ENCODE measurements around the gene UXS1.

The UXS1 gene

GRCh38 chr2:106172649-106173048 lies 21.5 kb downstream of the UXS1 start:
- Histone ChIP-seq H3K36me3 (ENCODE audit: insufficient read depth) (no peaks in the 10 kb centered on the region), H3K27me3 (ENCODE audit: insufficient read depth, low read depth) (no peaks in the 10 kb centered on the region), H3K9ac (no peak overlapping the region), H3K27ac (no peak overlapping the region), H3K4me2 (no peak overlapping the region), H4K20me1 (ENCODE audit: insufficient read depth) (no peaks in the 10 kb centered on the region), H3K4me3 (IDR thresholded peaks at IDR 0.05; ENCODE audit: insufficient read depth, low read depth, low read length) (no peak overlapping the region), H3K4me1 (ENCODE audit: low read depth, poor library complexity, severe bottlenecking) (no peaks in the 10 kb centered on the region), H3K79me2 (ENCODE audit: insufficient read depth, low read depth) (no peaks in the 10 kb centered on the region), H2AFZ (ENCODE audit: low read depth) (no peak overlapping the region)
- TF ChIP-seq, protein P1, sequence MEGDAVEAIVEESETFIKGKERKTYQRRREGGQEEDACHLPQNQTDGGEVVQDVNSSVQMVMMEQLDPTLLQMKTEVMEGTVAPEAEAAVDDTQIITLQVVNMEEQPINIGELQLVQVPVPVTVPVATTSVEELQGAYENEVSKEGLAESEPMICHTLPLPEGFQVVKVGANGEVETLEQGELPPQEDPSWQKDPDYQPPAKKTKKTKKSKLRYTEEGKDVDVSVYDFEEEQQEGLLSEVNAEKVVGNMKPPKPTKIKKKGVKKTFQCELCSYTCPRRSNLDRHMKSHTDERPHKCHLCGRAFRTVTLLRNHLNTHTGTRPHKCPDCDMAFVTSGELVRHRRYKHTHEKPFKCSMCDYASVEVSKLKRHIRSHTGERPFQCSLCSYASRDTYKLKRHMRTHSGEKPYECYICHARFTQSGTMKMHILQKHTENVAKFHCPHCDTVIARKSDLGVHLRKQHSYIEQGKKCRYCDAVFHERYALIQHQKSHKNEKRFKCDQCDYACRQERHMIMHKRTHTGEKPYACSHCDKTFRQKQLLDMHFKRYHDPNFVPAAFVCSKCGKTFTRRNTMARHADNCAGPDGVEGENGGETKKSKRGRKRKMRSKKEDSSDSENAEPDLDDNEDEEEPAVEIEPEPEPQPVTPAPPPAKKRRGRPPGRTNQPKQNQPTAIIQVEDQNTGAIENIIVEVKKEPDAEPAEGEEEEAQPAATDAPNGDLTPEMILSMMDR (conservative IDR thresholded peaks at IDR 0.05; ENCODE audit: low read depth, low read length) = no peak

- Histone ChIP-seq H3K4me1 (ENCODE audit: low read depth, poor library complexity, severe bottlenecking) (no peaks in the 10 kb centered on the region), H3K9ac (no peak overlapping the region), H4K20me1 (ENCODE audit: insufficient read depth) (no peaks in the 10 kb centered on the region), H3K79me2 (ENCODE audit: insufficient read depth, low read depth) (no peaks in the 10 kb centered on the region), H3K36me3 (ENCODE audit: insufficient read depth) (no peaks in the 10 kb centered on the region), H3K4me2 (no peak overlapping the region), H3K4me3 (IDR thresholded peaks at IDR 0.05; ENCODE audit: insufficient read depth, low read depth, low read length) (no peak overlapping the region), H3K27ac (no peak overlapping the region), H2AFZ (ENCODE audit: low read depth) (no peak overlapping the region), H3K27me3 (ENCODE audit: insufficient read depth, low read depth) (no peaks in the 10 kb centered on the region)
- TF ChIP-seq, protein P1 (conservative IDR thresholded peaks at IDR 0.05; ENCODE audit: low read depth, low read length) = no peak
Measured at GRCh38 chr2:106168657-106169056, 25.4 kb downstream of the UXS1 start.

DNA sequence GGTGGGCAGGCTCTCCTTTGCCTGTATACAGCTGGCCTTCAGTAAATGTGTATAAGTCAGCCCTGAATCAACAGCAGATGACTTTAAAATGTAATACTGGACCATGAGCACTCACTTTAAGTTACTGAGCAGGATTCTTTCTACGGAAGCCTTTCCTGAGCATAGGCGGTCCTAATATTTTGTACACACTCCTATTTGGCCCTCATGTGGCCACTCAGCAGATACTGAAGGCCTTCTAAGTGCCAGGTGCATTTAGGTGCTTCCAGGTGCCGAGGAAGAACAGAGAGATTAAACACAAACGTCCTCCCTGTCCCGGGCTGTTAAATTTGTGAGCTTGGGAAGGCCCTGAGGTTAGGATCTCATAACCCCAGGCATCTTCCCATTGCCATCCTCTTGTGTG lies 27.0 kb downstream of the UXS1 start:
- Histone ChIP-seq H3K27ac (no peak overlapping the region), H3K9ac (no peak overlapping the region), H3K4me1 (ENCODE audit: low read depth, poor library complexity, severe bottlenecking) (no peaks in the 10 kb centered on the region), H3K79me2 (ENCODE audit: insufficient read depth, low read depth) (no peaks in the 10 kb centered on the region), H2AFZ (ENCODE audit: low read depth) (no peak overlapping the region), H3K36me3 (ENCODE audit: insufficient read depth) (no peaks in the 10 kb centered on the region), H4K20me1 (ENCODE audit: insufficient read depth) (no peaks in the 10 kb centered on the region), H3K4me3 (IDR thresholded peaks at IDR 0.05; ENCODE audit: insufficient read depth, low read depth, low read length) (no peak overlapping the region), H3K4me2 (no peak overlapping the region), H3K27me3 (ENCODE audit: insufficient read depth, low read depth) (no peaks in the 10 kb centered on the region)
- TF ChIP-seq, protein P1 (conservative IDR thresholded peaks at IDR 0.05; ENCODE audit: low read depth, low read length) = no peak

DNA sequence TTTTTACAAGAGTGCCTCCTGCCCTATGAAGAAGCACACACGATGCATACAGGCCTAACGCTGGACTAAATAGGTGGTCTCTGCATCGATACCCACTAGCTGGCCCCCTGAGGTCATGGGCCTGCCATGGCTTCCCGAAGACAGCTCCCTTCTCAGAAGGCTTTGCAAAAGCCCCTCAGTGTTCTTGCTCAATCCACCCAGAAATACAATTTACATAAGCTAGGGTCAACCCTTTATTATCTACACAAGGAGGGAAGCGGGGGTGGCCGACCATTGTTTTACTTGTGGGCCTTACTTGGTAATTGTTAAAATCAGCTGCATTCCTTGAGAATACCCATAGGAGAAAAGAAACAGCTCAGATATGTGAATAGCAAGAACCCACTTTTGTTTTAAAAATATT lies 28.5 kb downstream of the UXS1 start:
- H4K20me1 ChIP-seq (ENCODE audit: insufficient read depth) = no peaks in the 10 kb centered on the region
- H3K27me3 ChIP-seq (ENCODE audit: insufficient read depth, low read depth) = no peaks in the 10 kb centered on the region
- no peak overlapping the region for H2AFZ ChIP-seq (ENCODE audit: low read depth)
- H3K4me1 ChIP-seq (ENCODE audit: low read depth, poor library complexity, severe bottlenecking) = no peaks in the 10 kb centered on the region
- no peak overlapping the region for H3K9ac ChIP-seq
- H3K79me2 ChIP-seq (ENCODE audit: insufficient read depth, low read depth) = no peaks in the 10 kb centered on the region
- H3K27ac ChIP-seq = no peak overlapping the region
- H3K4me2 ChIP-seq = no peak overlapping the region
- TF ChIP-seq, protein P1 (conservative IDR thresholded peaks at IDR 0.05; ENCODE audit: low read depth, low read length) = no peak
- no peaks in the 10 kb centered on the region for H3K36me3 ChIP-seq (ENCODE audit: insufficient read depth)
- H3K4me3 ChIP-seq (IDR thresholded peaks at IDR 0.05; ENCODE audit: insufficient read depth, low read depth, low read length) = no peak overlapping the region

All from KMS-11 (cell line).